HG03469 (cell line): Measurements from ENCODE around the gene NT5DC2.

ENCODE experiments used
- ATAC-seq: cut with Tn5 transposase; IDR thresholded peaks from one replicate; pipeline ENCODE4 v1.9.1; 2021; ENCODE audit warnings: mild to moderate bottlenecking, moderate library complexity, moderate number of reproducible peaks; ENCODE audit not compliant: unreplicated experiment

The NT5DC2 gene

DNA sequence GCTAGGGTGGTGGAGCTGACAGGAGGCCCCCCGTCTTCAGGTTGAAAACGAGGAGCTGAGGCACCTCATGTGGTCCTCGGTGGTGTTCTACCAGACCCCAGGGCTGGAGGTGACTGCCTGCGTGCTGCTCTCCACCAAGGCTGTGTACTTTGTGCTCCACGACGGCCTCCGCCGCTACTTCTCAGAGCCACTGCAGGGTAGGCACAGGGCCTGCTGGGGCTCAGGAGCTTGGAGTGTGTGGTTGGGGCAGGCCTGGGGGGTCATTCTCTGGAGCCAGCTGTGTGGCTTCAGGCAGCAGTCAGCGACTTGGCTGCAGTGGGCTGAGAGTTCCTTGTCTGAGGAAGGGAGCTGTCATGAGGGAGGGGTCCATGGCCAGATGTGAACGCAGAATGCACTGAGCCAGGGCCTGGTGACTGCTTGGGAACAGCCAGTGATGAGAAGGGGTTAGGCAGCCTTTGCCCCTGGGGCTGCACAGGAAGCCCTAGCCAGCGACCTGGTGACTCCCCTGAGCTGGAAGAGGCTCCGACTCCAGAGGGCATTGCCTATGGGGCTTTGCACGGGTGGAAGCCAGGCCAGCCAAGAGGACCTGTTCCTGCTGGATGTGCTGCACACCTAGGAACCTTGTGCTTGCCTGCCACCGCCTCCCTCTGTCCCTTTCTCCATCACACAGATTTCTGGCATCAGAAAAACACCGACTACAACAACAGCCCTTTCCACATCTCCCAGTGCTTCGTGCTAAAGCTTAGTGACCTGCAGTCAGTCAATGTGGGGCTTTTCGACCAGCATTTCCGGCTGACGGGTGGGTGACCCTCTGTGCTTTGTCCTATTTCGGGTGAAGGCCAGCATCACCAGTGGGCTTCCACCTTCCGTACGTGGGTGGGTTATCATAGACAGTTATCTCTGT lies 43.4 kb downstream of the NT5DC2 start:
- ATAC-seq = no peak

DNA sequence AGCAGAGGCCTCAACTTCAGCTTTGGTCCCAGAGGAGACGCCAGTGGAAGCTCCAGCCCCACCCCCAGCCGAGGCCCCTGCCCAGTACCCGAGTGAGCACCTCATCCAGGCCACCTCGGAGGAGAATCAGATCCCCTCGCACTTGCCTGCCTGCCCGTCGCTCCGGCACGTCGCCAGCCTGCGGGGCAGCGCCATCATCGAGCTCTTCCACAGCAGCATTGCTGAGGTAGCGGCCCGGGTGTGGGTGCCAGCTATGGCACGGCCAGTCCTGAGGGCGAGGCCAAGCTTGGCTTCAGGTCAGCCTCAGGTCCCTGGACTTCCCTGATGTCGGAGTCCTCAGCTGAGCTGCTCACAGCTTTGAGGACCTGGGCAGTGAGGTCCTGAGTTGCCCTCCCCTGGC lies 44.2 kb downstream of the NT5DC2 start:
- ATAC-seq = no peak

DNA sequence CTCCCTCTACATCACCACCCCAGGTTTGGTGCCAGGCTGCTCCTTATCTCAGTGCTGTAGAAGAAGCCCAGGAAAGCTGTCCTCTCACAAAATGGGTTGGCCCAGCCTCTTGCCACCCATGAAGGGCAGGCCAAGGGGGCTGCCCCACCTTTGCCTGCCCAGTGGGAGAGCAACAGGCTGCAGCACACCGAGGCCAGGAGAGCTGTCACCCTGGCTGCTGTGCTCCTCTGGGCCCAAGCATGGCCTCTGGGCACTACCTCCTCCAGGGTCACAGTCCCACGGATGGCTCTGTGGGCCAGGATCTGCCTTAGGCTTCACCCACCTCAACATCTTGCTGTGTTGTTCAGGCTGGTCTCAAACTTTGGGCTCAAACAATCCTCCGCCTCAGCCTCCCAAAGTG lies 44.9 kb downstream of the NT5DC2 start:
- no peak for ATAC-seq

DNA sequence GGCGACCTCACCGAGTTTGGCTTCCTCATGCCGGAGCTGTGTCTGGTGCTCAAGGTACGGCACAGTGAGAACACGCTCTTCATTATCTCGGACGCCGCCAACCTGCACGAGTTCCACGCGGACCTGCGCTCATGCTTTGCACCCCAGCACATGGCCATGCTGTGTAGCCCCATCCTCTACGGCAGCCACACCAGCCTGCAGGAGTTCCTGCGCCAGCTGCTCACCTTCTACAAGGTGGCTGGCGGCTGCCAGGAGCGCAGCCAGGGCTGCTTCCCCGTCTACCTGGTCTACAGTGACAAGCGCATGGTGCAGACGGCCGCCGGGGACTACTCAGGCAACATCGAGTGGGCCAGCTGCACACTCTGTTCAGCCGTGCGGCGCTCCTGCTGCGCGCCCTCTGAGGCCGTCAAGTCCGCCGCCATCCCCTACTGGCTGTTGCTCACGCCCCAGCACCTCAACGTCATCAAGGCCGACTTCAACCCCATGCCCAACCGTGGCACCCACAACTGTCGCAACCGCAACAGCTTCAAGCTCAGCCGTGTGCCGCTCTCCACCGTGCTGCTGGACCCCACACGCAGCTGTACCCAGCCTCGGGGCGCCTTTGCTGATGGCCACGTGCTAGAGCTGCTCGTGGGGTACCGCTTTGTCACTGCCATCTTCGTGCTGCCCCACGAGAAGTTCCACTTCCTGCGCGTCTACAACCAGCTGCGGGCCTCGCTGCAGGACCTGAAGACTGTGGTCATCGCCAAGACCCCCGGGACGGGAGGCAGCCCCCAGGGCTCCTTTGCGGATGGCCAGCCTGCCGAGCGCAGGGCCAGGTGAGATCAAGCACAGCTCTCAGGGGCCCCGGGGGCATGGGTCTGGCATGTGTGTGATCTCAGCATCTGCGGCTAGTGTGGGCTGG lies 45.6 kb downstream of the NT5DC2 start:
- no peak for ATAC-seq

DNA sequence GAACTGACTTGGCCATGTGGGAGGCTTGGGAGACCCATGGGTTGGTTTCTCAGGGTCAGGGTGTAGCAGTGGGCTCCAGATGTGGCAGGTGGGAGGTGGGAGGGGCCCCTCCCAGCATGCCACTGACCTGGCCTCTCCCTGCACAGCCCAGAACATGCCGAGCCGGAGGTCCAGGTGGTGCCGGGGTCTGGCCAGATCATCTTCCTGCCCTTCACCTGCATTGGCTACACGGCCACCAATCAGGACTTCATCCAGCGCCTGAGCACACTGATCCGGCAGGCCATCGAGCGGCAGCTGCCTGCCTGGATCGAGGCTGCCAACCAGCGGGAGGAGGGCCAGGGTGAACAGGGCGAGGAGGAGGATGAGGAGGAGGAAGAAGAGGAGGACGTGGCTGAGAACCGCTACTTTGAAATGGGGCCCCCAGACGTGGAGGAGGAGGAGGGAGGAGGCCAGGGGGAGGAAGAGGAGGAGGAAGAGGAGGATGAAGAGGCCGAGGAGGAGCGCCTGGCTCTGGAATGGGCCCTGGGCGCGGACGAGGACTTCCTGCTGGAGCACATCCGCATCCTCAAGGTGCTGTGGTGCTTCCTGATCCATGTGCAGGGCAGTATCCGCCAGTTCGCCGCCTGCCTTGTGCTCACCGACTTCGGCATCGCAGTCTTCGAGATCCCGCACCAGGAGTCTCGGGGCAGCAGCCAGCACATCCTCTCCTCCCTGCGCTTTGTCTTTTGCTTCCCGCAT lies 46.4 kb downstream of the NT5DC2 start:
- ATAC-seq = no peak

DNA sequence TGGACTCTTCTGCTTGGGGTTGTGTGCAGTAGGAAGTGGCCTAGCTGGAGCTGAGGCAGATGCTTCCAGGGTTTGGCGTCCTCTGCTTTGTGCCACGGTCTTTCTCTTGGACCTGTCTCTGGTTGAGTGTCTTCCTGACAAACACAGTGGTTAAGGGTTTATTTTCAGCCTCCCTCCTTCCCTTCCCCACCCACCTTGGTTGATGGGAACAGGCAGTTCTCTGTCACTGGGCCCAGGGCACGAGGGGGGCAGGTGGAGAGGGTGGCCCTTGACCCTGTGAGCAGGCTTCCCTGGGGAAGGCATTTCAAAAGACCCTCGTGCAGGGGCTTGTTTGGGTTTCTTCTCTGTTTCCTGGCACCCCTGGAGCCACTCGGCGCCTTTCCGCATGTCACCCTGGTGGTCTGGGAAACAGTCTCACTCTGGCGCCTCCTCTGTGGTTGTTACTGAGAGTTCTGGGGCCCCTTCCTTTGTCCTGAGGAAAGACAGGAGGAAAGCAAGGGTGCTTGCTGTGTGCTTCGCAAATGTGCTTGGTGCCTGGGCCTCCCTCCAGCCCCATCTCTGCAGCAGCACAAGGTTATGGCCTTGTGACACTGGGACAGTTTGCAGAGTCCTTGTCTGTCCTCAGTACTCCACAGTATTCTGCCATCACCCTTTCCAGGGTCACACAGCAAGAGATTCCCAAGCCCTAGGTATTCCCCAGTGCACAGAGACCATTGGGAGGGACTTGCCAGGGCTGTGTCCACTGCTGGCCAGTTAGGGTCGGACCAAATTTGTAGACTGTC lies 48.8 kb downstream of the NT5DC2 start:
- no peak for ATAC-seq

DNA sequence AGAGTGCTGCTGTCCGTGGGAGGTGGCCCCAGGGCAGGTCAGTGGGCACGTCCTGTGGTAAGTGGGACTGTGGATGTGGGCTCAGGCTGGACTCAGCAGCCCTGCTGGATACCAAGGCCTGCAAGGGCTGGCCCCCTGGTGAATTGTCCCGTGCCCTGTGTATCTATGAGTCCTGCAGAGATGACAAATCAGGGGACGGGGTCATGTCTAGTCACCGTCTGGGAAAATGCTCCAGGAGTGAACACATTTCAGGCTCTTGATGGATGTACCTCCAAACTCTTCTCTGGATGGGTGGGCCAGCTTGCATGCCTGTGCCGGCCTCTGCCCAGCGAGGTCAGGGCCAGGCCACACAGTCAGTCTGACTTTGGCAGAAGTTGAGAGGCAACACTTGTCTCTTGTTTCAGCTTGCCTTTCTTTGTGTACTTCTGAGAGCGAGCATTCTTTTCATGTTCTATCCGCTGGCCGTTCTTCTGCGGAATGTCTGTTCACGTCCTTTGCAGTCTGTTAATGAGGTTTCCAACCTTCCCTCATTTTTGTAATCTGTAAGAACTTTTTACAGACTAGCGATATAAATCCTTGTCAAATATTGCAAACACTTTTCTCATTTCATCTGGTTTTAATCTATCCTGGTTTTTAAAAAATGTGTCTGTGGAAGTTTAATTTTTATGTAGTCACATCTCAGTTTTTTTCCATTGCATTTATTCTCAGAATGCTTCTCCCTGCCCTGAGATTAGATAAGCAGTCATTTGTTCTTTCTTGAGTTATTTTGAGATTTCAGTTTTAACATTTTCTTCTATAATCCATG lies 49.9 kb downstream of the NT5DC2 start:
- ATAC-seq = no peak

DNA sequence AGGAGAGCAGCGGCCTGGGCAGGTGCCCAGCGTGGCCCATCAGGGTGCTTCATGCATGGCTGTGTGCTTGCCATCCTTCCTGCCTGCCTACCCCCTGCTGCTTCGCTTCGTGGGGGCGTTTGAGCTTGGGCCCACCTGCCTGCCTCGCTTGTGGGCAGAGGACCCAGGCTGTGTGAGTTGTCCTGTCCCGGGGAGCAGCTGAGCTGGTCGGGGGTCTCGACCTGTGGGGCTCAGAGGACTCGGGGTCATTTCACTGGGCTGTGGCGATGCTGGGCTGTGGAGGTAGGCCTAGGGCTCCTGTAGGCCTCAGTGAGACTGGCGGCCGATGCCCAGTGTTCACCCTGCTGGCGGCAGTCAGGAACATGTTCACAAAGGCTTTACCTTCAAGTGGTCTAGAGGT lies 50.6 kb downstream of the NT5DC2 start:
- ATAC-seq = no peak

DNA sequence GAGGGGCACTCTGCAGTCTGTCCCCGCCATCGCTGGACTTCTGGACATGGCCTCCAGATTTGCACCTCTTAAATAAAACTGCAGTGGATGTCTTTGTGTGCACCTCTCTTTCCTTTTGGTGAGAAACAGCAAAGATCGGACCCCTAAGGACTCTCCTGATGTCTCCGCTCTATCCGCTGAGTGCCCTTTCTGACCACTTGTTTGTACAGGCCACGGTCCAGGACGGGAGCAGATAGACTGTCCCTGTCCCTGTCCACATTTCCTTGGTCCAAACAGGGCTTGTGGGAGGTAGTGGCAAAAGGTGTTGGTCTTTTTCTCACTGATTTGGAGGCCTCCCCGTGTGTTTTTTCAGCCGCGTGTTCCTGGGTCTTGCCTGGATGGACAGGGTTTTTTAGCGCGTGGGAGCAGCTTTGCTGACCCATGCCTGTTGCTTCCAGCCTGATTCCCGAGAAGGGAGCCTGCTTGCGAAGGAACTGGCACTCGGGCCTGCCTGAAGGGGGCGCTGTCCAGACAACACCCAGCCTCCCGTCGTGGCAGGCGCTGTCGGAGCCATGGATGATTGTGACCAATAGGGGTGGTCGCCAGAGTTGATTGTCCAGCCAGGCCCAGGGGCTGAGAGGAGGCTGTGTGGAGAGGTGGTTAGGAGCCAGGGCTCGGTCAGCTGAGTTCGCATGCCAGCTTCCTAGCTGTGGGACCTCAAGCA lies 51.7 kb downstream of the NT5DC2 start:
- no peak for ATAC-seq

DNA sequence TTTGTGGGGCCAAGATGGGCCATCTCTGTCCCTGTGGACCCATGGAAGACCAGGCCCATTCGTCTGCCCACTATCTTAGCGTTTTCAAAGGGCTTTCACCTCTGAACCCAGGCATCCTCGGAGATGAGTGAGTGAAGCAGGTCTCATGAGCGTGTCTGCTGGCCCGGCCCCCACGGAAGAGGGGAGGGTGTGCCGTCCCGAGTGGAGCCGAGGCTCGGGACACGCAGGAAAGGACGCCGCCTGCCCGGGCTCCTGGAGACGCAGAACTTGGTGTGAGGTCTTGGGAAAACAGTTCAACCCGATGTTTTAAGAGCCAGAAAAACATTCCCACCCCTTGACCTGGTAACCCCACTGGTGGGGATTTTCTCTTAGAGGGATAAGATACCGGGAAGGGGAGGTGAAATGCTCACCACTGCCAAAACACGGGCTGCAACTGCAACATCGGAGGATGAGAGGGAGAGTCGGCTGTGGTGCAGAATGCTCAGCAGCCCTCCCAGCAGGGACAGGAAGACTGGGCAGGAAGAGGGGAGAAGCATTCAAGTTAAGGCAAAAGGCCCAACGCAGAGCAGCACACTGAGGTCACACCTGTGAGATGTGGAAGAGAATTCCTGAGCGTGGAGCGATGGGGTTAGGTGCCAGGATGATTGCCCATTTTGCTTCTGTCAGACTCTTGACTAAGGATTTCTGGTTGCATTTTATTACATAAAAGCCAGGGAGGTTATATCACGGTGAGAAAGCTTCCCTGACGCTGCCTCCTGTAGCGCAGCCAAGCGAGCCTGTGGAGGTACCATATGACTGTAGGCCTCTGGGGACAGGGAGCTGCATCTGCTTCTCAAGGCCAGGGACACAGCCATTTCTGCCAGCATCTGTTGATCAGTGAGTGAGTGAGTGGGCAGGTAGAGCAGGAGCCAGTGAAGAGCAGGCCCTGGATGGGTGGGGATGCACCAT lies 52.6 kb downstream of the NT5DC2 start:
- ATAC-seq = no peak

DNA sequence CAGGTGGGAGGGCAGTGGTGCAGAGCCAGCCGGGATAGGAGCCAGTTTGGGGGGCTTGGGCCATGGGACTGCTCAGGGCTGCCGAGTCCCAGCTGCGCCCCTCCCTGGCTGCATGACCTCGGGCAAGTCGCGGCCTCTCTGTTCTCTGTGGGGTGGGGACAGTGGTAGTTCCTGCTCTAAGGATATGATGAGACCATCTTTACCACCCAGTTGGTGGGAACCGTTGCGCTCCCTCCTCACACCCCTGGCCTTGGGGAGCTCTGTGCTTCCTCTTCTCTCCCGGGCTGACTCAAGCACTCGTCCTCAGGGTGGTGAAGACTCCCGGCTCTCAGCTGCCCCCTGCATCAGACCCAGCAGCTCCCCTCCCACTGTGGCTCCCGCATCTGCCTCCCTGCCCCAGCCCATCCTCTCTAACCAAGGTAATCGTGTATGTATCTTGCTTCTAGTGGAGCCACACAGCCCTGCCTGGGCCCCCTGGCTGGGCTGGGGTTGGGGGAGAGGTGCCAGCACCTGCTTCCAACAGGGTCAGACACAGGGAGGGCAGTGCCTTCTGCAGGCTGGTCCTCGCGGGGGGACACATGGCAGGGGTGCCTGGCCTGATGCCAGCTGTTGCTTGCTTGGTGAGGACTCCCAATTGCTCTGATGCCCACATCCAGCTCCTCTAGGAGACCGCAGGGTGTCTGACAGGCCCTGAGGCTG lies 53.6 kb downstream of the NT5DC2 start:
- ATAC-seq = no peak

DNA sequence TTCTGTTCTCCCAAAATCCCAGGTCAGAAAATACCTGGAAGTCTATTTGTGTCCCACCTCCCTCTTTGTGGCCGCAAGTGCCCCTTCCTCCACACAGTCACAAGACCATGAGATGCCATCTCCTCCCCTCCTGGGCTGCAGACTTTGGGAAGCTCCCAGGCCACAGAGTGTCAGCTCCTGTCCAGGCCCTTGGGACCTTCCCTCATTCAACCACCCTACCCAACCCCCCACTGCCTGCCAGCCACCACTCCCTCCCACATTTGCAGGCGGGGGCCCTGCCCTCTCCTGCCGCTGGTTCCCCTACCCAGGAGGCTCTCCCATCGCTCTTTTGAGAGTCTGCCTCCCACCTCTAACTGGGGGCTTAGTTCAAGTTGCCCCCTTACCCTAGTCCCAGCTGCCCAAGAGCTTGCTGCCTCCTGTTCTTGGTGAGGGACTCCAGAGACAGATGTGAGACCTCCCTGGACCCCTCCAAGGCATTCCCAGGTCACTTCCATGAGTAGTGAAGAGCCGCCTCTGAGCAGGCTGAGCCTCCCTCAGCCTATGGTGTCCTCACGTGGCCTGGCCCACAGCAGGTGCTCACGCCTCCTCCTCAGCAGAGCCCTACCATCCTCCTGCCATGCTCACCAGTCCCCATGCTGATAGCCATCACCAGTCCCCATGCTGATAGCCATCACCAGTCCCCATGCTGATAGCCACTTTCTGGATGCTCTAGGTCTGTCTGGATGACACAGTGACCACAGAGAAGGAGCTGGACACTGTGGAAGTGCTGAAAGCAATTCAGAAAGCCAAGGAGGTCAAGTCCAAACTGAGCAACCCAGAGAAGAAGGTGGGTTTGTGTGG lies 54.4 kb downstream of the NT5DC2 start:
- no peak for ATAC-seq

DNA sequence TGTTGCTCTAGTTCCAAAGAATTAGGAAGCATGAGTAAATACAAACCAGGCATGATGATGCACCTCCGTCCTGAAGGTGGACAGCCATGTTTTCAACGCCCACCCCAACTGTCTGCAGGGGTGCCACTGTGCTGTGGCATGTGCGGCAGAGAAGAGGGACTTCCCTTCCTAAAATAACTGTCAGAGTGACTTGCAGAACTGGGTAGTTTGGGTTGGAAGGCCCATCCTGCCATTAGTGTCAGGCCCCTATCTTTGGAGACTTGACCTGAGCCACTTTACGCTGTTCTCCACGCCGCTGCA lies 55.9 kb downstream of the NT5DC2 start:
- no peak for ATAC-seq

DNA sequence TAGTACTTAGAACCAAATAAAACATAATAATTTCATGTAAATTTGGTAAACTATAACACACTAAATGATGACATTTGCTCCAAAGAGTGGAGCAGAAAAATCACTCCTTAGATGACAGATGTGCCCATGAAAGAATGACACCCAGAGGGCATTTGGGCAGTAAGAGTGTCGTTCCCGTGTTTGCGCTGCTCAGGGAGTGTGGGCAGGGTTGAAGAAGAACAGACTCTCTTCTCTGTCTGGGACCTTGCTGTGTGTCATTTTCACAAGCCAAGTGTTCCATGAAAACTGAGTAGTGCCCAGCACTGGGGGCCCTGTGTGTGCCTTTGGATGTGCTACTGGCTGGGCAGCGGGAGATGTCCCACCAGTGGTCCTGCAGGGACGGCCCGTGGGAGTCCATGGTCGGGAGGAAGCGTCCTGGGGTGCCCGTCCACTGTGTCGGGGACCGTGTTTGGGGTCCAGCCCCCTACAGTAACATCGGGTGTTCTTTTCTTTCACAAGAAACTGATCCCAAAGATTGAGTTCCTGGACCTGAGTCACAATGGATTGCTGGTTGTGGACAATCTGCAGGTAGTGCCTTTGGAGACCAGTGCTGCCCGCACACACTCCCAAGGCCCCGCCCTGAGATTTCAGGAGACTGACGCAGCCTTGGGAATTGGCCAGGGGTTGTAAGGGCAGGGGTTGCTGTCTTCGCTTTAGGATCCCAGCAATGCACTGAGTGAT lies 56.4 kb downstream of the NT5DC2 start:
- ATAC-seq = no peak
